BLaER1 treated with 17β-estradiol and CSF1 and Interleukin-3, amounts not matched to agents 10 nM and 100 nM (cell line): ENCODE measurements around the gene IGSF3.

Experiments used
- H3K27ac ChIP-seq, 11 experiments: shearing (Covaris generic); formaldehyde crosslinking; 2 replicates each; pipeline ENCODE4 v1.8.1; 2022
- H3K27me3 ChIP-seq, 11 experiments: shearing (Covaris generic); formaldehyde crosslinking; 2 replicates each; pipeline ENCODE4 v1.8.1; 2022
- H3K36me3 ChIP-seq, 11 experiments: shearing (Covaris generic); formaldehyde crosslinking; 2 replicates each; pipeline ENCODE4 v1.8.1; 2022
- H3K4me1 ChIP-seq, 10 experiments: shearing (Covaris generic); formaldehyde crosslinking; 2 replicates each; pipeline ENCODE4 v1.8.1; 2022
- H3K4me2 ChIP-seq, 11 experiments: shearing (Covaris generic); formaldehyde crosslinking; 2 replicates each; pipeline ENCODE4 v1.8.1; 2022
- H3K4me3 ChIP-seq, 10 experiments: shearing (Covaris generic); formaldehyde crosslinking; 2 replicates each; pipeline ENCODE4 v1.8.1; 2022
- H3K9ac ChIP-seq, 11 experiments: shearing (Covaris generic); formaldehyde crosslinking; 2 replicates each; pipeline ENCODE4 v1.8.1; 2022
- H3K9me3 ChIP-seq, 11 experiments: shearing (Covaris generic); formaldehyde crosslinking; replicated peaks in 1 of 11; 2 replicates each; pipeline ENCODE4 v1.8.1; 2022
- H4K20me1 ChIP-seq, 11 experiments: shearing (Covaris generic); formaldehyde crosslinking; 2 replicates each; pipeline ENCODE4 v1.8.1; 2022
- Cebpa-rat ChIP-seq, 11 experiments: shearing (Covaris generic); IDR thresholded peaks; 2 replicates each; pipeline ENCODE4 v1.8.1; 2022

IGSF3 gene

GRCh38 chr1:116554924-116555323 lies 112.6 kb downstream of the IGSF3 start:
- H3K36me3 ChIP-seq = peaks cover 0 to 70% (median 47%) of the 10 kb centered on the region in 11 experiments; a peak in 17 of 22 replicates
- no peak for TF ChIP-seq Cebpa-rat (IDR thresholded peaks at IDR 0.05)
- H3K9ac ChIP-seq = peak overlapping the region in 2 of 11 experiments; percentile 63 to 73; a peak in 2 of 22 replicates
- peaks cover 0 to 55% (median 31%) of the 10 kb centered on the region in 11 experiments; a peak in 16 of 22 replicates for H4K20me1 ChIP-seq
- H3K27ac ChIP-seq = peak overlapping the region; percentile 74 to 88 (median 86); a peak in 19 of 22 replicates
- H3K4me2 ChIP-seq = peak overlapping the region; percentile 30 to 94 (median 86); a peak in 21 of 22 replicates
- H3K9me3 ChIP-seq = peaks cover 0 to 16% (median 7%) of the 10 kb centered on the region in 11 experiments; a peak in 7 of 22 replicates
- no peaks in the 10 kb centered on the region for H3K27me3 ChIP-seq
- no peak overlapping the region for H3K4me3 ChIP-seq
- peaks cover 73 to 98% (median 89%) of the 10 kb centered on the region in 10 experiments for H3K4me1 ChIP-seq

- Histone ChIP-seq H3K4me2 (peak overlapping the region; percentile 28 to 90 (median 69); a peak in 21 of 22 replicates), H3K27ac (peak overlapping the region; percentile 17 to 66 (median 50); a peak in 18 of 22 replicates), H3K4me1 (peaks cover 60 to 92% (median 80%) of the 10 kb centered on the region in 10 experiments), H3K9ac (peak overlapping the region in 4 of 11 experiments; percentile 3 to 41 (median 32); a peak in 5 of 22 replicates), H4K20me1 (peaks cover 0 to 56% (median 38%) of the 10 kb centered on the region in 11 experiments; a peak in 14 of 22 replicates), H3K9me3 (peaks cover 0 to 24% (median 16%) of the 10 kb centered on the region in 11 experiments; a peak in 15 of 22 replicates), H3K27me3 (no peaks in the 10 kb centered on the region), H3K4me3 (peak overlapping the region in 2 of 10 experiments; percentile 1 to 14; a peak in 1 of 20 replicates), H3K36me3 (peaks cover 0 to 84% (median 59%) of the 10 kb centered on the region in 11 experiments; a peak in 18 of 22 replicates)
- no peak for TF ChIP-seq Cebpa-rat (IDR thresholded peaks at IDR 0.05)
Observed at GRCh38 chr1:116553386-116554115, 114.0 kb downstream of the IGSF3 start.

DNA sequence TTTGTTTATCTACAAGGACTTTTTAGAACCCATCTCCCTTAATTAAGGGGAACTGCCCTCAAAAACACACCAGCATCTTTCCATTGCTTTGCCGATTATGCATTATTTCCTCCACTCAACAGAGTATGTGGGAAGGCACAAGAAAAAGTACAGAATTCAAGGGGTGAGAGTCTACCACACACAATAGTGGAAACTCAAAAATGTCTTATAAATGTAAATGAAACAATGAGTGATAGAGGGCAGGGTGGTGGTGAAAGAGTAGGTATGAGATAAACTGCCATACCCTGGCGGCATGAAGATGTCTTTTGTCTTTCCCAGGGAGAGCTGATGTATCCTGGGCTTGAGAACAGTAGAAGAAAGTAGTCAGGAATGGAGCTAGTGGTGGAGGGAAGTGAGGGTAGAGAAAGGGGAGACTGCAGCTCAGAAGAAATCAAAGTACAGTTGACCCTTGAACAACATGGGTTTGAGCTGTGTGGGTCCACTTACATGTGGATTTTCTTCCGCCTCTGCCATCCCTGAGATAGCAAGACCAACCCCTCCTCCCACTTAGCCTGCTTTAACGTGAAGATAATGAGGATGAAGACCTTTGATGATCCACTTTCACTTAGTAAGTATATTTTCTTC lies 121.1 kb downstream of the IGSF3 start:
- no peak for TF ChIP-seq Cebpa-rat (IDR thresholded peaks at IDR 0.05)
- Histone ChIP-seq H3K36me3 (peaks cover 25 to 100% (median 95%) of the 10 kb centered on the region in 11 experiments), H3K27ac (peak overlapping the region in 9 of 11 experiments; percentile 55 to 89 (median 71); a peak in 15 of 22 replicates), H3K9me3 (peaks cover 0 to 75% (median 52%) of the 10 kb centered on the region in 11 experiments; a peak in 17 of 22 replicates), H4K20me1 (peaks cover 0 to 43% (median 28%) of the 10 kb centered on the region in 11 experiments; a peak in 13 of 22 replicates), H3K4me2 (peak overlapping the region; percentile 55 to 82 (median 70)), H3K4me1 (peaks cover 61 to 84% (median 71%) of the 10 kb centered on the region in 10 experiments), H3K4me3 (no peak overlapping the region), H3K9ac (peak overlapping the region in 1 of 11 experiments; percentile 24; a peak in 1 of 22 replicates), H3K27me3 (no peaks in the 10 kb centered on the region)

- H3K4me1 ChIP-seq = peaks cover 65 to 84% (median 74%) of the 10 kb centered on the region in 10 experiments
- peak overlapping the region; percentile 1 to 71 (median 24); a peak in 14 of 22 replicates for H3K9ac ChIP-seq
- H3K27me3 ChIP-seq = no peaks in the 10 kb centered on the region
- peaks cover 0 to 77% (median 52%) of the 10 kb centered on the region in 11 experiments; a peak in 17 of 22 replicates for H3K9me3 ChIP-seq
- H3K4me2 ChIP-seq = peak overlapping the region; percentile 55 to 82 (median 70)
- peak overlapping the region; percentile 7 to 89 (median 65); a peak in 21 of 22 replicates for H3K27ac ChIP-seq
- peaks cover 0 to 36% (median 19%) of the 10 kb centered on the region in 11 experiments; a peak in 10 of 22 replicates for H4K20me1 ChIP-seq
- no peak for TF ChIP-seq Cebpa-rat (IDR thresholded peaks at IDR 0.05)
- peaks cover 29 to 100% (median 95%) of the 10 kb centered on the region in 11 experiments for H3K36me3 ChIP-seq
- H3K4me3 ChIP-seq = peak overlapping the region in 3 of 10 experiments; percentile 9 to 45 (median 11); a peak in 1 of 20 replicates
Observed at GRCh38 chr1:116545359-116545705, 122.2 kb downstream of the IGSF3 start.

DNA sequence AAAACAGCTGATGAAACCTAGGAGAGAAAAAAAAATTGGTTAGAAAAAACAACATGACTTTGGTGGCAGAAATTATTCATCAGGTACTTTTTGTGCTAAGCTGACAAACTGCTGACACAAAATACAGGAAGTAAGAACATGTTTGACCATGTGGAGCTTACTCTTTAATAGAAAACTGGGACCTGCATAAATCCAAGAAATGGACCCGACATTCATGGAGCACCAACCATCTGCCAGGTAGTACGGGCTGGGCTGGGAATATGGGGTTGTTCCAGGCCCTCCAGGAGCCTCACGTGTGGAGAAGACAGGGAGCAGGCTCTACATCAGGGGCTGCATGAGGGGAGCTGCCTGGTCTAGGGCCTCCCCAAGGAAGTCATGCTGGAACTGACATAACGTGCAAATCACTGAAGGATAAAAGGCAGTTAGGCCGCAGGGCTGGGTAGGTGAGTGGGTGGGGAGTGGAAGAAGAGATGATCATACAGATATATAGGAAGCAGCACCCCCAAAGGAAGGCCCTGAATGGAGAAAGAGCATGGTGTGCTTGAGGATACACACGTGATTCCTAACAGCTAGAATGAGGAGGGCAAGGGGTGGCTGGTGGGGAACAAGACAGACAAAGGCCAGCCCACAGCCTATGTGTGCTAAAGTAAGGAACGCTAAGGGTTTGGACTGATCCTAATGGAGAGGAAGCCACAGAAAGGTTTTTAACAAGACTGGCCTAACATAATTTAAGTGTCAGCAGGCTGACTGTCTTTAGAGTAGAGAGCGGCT lies 122.8 kb downstream of the IGSF3 start:
- H3K27ac ChIP-seq = peak overlapping the region; percentile 7 to 89 (median 65); a peak in 21 of 22 replicates
- H3K36me3 ChIP-seq = peaks cover 29 to 100% (median 95%) of the 10 kb centered on the region in 11 experiments
- peaks cover 0 to 34% (median 13%) of the 10 kb centered on the region in 11 experiments; a peak in 10 of 22 replicates for H4K20me1 ChIP-seq
- H3K4me2 ChIP-seq = peak overlapping the region; percentile 55 to 82 (median 70)
- peaks cover 71 to 87% (median 77%) of the 10 kb centered on the region in 10 experiments for H3K4me1 ChIP-seq
- H3K4me3 ChIP-seq = peak overlapping the region in 5 of 10 experiments; percentile 9 to 45 (median 15); a peak in 2 of 20 replicates
- H3K9me3 ChIP-seq = peaks cover 0 to 77% (median 50%) of the 10 kb centered on the region in 11 experiments; a peak in 17 of 22 replicates
- no peak for TF ChIP-seq Cebpa-rat (IDR thresholded peaks at IDR 0.05)
- peak overlapping the region; percentile 1 to 71 (median 24); a peak in 14 of 22 replicates for H3K9ac ChIP-seq
- no peaks in the 10 kb centered on the region for H3K27me3 ChIP-seq

DNA sequence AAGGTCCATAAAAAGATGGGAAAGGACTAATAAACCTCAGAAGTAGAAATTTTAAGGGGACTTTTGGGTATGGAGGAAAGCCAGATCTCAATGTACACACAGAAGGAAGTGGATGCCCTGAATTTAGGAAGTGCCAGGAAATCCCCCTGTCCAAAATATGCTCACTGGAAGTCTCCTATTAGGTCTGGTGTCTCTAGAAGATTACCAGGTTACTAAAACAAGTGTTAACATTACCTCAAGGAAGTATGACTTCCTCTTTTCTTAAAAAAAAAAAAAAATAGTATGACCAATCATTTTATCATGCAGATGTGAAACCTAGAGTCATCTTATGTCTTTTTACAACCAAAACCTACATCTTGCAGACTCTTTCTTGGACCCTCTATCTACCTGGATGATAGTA lies 127.4 kb downstream of the IGSF3 start:
- H3K27ac ChIP-seq = peak overlapping the region in 10 of 11 experiments; percentile 24 to 89 (median 55); a peak in 19 of 22 replicates
- H3K9me3 ChIP-seq = peaks cover 0 to 66% (median 45%) of the 10 kb centered on the region in 11 experiments; a peak in 16 of 22 replicates
- H3K4me3 ChIP-seq = no peak overlapping the region
- peaks cover 51 to 100% (median 99%) of the 10 kb centered on the region in 11 experiments for H3K36me3 ChIP-seq
- peak overlapping the region; percentile 63 to 81 (median 75) for H3K4me2 ChIP-seq
- H3K27me3 ChIP-seq = no peaks in the 10 kb centered on the region
- peaks cover 68 to 82% (median 73%) of the 10 kb centered on the region in 10 experiments for H3K4me1 ChIP-seq
- no peak for TF ChIP-seq Cebpa-rat (IDR thresholded peaks at IDR 0.05)
- H4K20me1 ChIP-seq = peaks cover 0 to 30% (median 9%) of the 10 kb centered on the region in 11 experiments; a peak in 9 of 22 replicates
- H3K9ac ChIP-seq = 0 out of 22 replicates have a peak overlapping the region, but pooled peaks of 1 of the 11 experiments have one; percentile 23

GRCh38 chr1:116538544-116538943 lies 129.0 kb downstream of the IGSF3 start:
- H3K27me3 ChIP-seq = no peaks in the 10 kb centered on the region
- peak overlapping the region; percentile 9 to 89 (median 54); a peak in 15 of 22 replicates for H3K27ac ChIP-seq
- peak overlapping the region; percentile 51 to 81 (median 75); a peak in 20 of 22 replicates for H3K4me2 ChIP-seq
- H3K4me1 ChIP-seq = peaks cover 52 to 70% (median 59%) of the 10 kb centered on the region in 10 experiments
- peaks cover 0 to 30% (median 9%) of the 10 kb centered on the region in 11 experiments; a peak in 7 of 22 replicates for H4K20me1 ChIP-seq
- H3K36me3 ChIP-seq = peaks cover 61 to 100% (median 100%) of the 10 kb centered on the region in 11 experiments
- no peak overlapping the region for H3K4me3 ChIP-seq
- 0 out of 22 replicates have a peak overlapping the region, but pooled peaks of 1 of the 11 experiments have one; percentile 7 for H3K9ac ChIP-seq
- peaks cover 0 to 70% (median 47%) of the 10 kb centered on the region in 11 experiments; a peak in 18 of 22 replicates for H3K9me3 ChIP-seq
- TF ChIP-seq Cebpa-rat (IDR thresholded peaks at IDR 0.05) = no peak
